Omental fat pad (tissue), 4 donors: Measurements from ENCODE around the gene AUTS2. TPM values are rescaled to one million over a fixed set of nuclear protein-coding genes. Genes with fewer than 3 reads are reported as not detected.

Experiments
- ATAC-seq: fragments of 150-250 bp; one replicate; pipeline ENCODE4 v1.9.1; 2016; ENCODE audit warnings: mild to moderate bottlenecking, moderate library complexity; ENCODE audit not compliant: low FRiP score
- DNase-seq: peaks from one replicate; pipeline ENCODE4 v3.0.0-alpha.2; 2019; ENCODE audit warnings: low spot score
- total RNA-seq, 4 donors: library from RNA; depleted of rRNA; stranded (reverse); fragments of >200 nt; gene quantifications; one replicate each; pipeline ENCODE4 v1.1.0, GENCODE V29; 2016
- TF ChIP-seq, protein P1 (sequence below), 3 donors: fragments of 450-650 bp; IDR thresholded peaks; one replicate each; pipeline ENCODE4 v1.5.1; 2016 to 2017; ENCODE audit warnings: antibody characterized with exemption in 3 of 3, mild to moderate bottlenecking in 3 of 3, moderate library complexity in 2 of 3

Gene AUTS2
- total RNA-seq, 4 donors from 2014 or later: 13.2 to 27.0 (median 21.2) TPM

DNA sequence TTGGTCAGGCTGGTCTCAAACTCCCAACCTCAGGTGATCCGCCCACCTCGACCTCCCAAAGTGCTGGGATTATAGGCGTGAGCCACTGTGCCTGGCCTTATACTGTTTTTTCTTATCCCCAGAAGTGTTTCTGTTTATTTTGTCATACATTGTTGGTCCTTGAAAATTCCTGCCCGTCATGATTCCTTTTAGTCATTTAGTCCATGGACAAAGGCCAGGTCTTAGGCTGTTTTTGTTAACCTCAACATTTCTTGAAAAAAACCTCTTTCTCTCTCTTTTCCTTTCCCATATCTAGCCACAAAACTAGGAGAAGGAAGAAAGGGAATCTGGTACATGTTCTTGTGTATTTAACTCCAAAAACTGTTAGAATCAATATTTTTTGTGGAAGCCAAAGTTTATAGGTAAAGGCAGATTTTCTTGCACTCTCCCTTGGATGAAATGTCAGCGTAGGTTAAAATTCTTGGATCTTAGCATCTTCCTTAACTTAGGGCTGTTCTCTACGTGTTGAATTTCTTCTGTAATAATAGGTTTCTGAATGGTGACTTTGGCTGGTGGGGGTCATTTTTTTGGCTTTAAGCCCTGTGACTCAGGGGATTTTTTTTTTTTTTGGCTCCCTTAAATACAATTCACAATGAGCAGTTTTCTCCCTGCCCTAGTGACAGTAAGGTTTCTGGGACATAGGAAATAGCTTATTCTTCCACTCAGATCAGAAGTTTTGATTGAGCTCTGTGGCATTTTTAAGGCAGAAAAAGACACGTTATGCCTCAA, 500.8 kb downstream of the AUTS2 start:
- DNase-seq: no peak
- TF ChIP-seq, protein P1, sequence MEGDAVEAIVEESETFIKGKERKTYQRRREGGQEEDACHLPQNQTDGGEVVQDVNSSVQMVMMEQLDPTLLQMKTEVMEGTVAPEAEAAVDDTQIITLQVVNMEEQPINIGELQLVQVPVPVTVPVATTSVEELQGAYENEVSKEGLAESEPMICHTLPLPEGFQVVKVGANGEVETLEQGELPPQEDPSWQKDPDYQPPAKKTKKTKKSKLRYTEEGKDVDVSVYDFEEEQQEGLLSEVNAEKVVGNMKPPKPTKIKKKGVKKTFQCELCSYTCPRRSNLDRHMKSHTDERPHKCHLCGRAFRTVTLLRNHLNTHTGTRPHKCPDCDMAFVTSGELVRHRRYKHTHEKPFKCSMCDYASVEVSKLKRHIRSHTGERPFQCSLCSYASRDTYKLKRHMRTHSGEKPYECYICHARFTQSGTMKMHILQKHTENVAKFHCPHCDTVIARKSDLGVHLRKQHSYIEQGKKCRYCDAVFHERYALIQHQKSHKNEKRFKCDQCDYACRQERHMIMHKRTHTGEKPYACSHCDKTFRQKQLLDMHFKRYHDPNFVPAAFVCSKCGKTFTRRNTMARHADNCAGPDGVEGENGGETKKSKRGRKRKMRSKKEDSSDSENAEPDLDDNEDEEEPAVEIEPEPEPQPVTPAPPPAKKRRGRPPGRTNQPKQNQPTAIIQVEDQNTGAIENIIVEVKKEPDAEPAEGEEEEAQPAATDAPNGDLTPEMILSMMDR (IDR thresholded peaks at IDR 0.05): no peak
- ATAC-seq: no peak

DNA sequence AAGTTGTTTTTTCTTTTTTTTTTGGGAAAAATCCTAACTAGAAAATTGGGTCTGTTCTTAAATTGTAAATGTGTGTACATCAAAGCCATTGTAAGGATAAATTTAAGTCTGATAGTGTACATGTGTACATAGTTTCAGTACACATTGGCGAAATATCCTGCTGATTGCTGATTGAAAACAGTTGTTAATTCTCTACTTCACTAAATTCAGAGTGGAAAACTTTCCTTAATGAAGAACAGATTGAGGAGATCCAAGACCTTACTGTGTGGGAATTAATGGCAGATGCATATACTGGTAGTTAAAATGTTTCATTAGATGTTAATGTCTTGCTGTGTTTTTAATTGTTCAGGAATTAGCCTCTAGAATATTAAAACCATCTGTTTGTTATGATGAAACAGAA, 506.0 kb downstream of the AUTS2 start:
- ATAC-seq (no peak), DNase-seq (no peak)
- TF ChIP-seq, protein P1 (IDR thresholded peaks at IDR 0.05): no peak

GRCh38 chr7:70113078-70113477, 514.8 kb downstream of the AUTS2 start:
- ATAC-seq (no peak), DNase-seq (no peak)
- TF ChIP-seq, protein P1 (IDR thresholded peaks at IDR 0.05): no peak

- TF ChIP-seq, protein P1 (IDR thresholded peaks at IDR 0.05): no peak
- no peak for DNase-seq
- no peak for ATAC-seq
Measured at GRCh38 chr7:70113536-70113935, 515.3 kb downstream of the AUTS2 start.

GRCh38 chr7:70114806-70115205, 516.5 kb downstream of the AUTS2 start:
- TF ChIP-seq, protein P1 (IDR thresholded peaks at IDR 0.05): no peak
- ATAC-seq (no peak), DNase-seq (no peak)

DNA sequence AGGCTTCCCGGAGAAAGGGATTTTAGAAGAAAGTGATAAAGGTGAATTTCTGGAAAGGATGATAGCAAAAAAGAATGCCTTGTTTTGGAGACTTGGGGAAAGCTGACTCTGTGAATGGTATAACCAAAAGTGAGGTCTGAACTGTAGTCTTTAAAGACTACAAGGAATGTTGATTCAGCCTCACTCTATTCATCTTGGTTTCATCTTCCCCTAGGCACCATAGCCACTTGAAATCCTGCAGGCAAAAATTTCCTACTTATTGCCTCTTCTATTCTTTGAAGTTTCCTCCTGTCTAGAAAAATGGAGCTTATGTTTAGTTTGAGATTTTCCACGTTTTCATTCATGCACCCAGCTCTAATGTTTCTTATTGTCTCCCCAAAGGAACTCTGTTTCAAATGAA, 518.0 kb downstream of the AUTS2 start:
- TF ChIP-seq, protein P1 (IDR thresholded peaks at IDR 0.05): no peak
- no peak for DNase-seq
- ATAC-seq: no peak

DNA sequence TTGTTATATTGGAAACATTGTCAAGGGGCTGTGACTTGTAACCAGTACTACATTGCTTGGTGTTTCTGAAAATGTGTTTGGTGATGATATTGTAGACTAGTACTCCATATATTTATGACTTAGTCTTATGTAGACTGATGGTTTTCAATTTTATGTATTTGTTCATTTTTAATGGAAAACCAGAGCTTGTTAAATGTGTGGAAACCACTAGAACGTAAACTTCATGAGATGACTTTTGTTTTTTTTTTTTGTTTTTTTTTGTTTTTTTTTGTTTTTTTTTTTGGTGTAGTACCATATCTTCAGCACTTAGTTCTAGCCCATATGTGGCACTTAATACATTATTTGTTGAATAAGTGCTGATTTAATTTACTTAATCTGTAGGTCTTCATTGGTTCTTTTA, 518.6 kb downstream of the AUTS2 start:
- ATAC-seq: no peak
- DNase-seq: no peak
- TF ChIP-seq, protein P1 (IDR thresholded peaks at IDR 0.05): no peak
